Stomach (tissue), 4 donors: ENCODE measurements around the gene GABRB1.

ENCODE experiments used
- POLR2A ChIP-seq, 4 donors: fragments of 450-650 bp; IDR thresholded peaks; one replicate each; pipeline ENCODE4 v1.6.1; 2016; ENCODE audit warnings: antibody characterized with exemption in 4 of 4, control low read depth in 2 of 4, mild to moderate bottlenecking in 1 of 4, moderate library complexity in 1 of 4
- POLR2AphosphoS5 ChIP-seq, 3 donors: sonication (generic); formaldehyde crosslinking; IDR thresholded peaks; one replicate each; pipeline ENCODE4 v1.6.1; 2016; ENCODE audit warnings: antibody characterized with exemption in 3 of 3
- TF ChIP-seq, protein P1 (sequence below), 7 experiments: fragments of 450-650 bp in 4 of 7; fragments of 200-600 bp in 3 of 7; sonication (generic) in 3 of 7; IDR thresholded peaks; one replicate each; pipeline ENCODE4 v1.5.1; 2016 to 2019; ENCODE audit warnings: antibody characterized with exemption in 7 of 7, control low read depth in 2 of 7, mild to moderate bottlenecking in 1 of 7

DNA sequence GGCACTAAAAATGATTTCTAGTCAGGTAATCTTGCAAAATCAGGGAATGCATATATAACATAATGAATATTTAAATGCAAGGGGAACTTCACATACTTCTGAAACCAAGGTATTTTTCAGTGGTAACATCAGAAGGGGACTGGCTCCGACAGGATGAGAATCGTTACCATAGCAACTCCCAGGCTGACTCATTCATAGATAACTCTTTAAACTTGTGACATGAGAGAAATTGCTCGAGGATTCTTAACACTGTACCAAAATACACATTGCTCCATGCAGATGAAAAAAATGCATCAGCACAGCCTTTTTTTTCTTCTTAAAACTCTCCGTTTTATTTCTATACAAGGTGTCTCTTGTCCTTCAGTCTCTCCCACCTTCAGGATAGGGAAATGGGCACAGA lies 114.3 kb downstream of the GABRB1 start:
- TF ChIP-seq, protein P1, sequence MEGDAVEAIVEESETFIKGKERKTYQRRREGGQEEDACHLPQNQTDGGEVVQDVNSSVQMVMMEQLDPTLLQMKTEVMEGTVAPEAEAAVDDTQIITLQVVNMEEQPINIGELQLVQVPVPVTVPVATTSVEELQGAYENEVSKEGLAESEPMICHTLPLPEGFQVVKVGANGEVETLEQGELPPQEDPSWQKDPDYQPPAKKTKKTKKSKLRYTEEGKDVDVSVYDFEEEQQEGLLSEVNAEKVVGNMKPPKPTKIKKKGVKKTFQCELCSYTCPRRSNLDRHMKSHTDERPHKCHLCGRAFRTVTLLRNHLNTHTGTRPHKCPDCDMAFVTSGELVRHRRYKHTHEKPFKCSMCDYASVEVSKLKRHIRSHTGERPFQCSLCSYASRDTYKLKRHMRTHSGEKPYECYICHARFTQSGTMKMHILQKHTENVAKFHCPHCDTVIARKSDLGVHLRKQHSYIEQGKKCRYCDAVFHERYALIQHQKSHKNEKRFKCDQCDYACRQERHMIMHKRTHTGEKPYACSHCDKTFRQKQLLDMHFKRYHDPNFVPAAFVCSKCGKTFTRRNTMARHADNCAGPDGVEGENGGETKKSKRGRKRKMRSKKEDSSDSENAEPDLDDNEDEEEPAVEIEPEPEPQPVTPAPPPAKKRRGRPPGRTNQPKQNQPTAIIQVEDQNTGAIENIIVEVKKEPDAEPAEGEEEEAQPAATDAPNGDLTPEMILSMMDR (IDR thresholded peaks at IDR 0.05), result no peak
- no peak for TF ChIP-seq POLR2AphosphoS5 (IDR thresholded peaks at IDR 0.05)
- TF ChIP-seq POLR2A (IDR thresholded peaks at IDR 0.05), result no peak
